MG63 (cell line): ENCODE results near the gene SPIN1. TPM values are rescaled to one million over a fixed set of nuclear protein-coding genes. Genes with fewer than 3 reads are reported as not detected.

ENCODE experiments used
- DNase-seq: peaks from one replicate; pipeline ENCODE4 v3.0.0-alpha.2; 2020
- H3K27me3 ChIP-seq: fragments of 250-450 bp; sonication (Bioruptor Pico); 2 replicates; pipeline ENCODE4 v1.5.1; 2020; ENCODE audit warnings: mild to moderate bottlenecking, moderate library complexity
- H3K36me3 ChIP-seq: fragments of 250-450 bp; sonication (Bioruptor Pico); 2 replicates; pipeline ENCODE4 v1.5.1; 2020; ENCODE audit warnings: mild to moderate bottlenecking, moderate library complexity
- H3K4me3 ChIP-seq: fragments of 250-450 bp; sonication (Bioruptor Pico); 2 replicates; pipeline ENCODE4 v1.5.1; 2020; ENCODE audit warnings: mild to moderate bottlenecking, moderate library complexity
- H3K9me3 ChIP-seq: fragments of 250-450 bp; sonication (Bioruptor Pico); 2 replicates; pipeline ENCODE4 v1.5.1; 2020; ENCODE audit warnings: mild to moderate bottlenecking, moderate library complexity
- total RNA-seq: library from RNA; depleted of rRNA; stranded (reverse); fragments of >200 nt; shearing (Covaris generic); gene quantifications from 2 replicates; pipeline ENCODE4 v1.2.3, GENCODE V29; 2014; ENCODE audit warnings: low replicate concordance; rRNA removed

The SPIN1 gene
- total RNA-seq, 1 experiment from 2014 or later: 79.9 TPM

- DNase-seq: no peak
- Histone ChIP-seq H3K27me3 (no peaks in the 10 kb centered on the region), H3K4me3 (no peak overlapping the region), H3K36me3 (no peaks in the 10 kb centered on the region), H3K9me3 (no peaks in the 10 kb centered on the region)
Measured at GRCh38 chr9:88502552-88503034, 114.3 kb downstream of the SPIN1 start.

GRCh38 chr9:88503081-88503844, 115.0 kb downstream of the SPIN1 start:
- Histone ChIP-seq H3K36me3 (no peaks in the 10 kb centered on the region), H3K27me3 (no peaks in the 10 kb centered on the region), H3K9me3 (no peaks in the 10 kb centered on the region), H3K4me3 (no peak overlapping the region)
- no peak for DNase-seq

GRCh38 chr9:88503845-88504764, 115.9 kb downstream of the SPIN1 start:
- Histone ChIP-seq H3K36me3 (no peaks in the 10 kb centered on the region), H3K4me3 (no peak overlapping the region), H3K27me3 (no peaks in the 10 kb centered on the region), H3K9me3 (no peaks in the 10 kb centered on the region)
- DNase-seq: no peak

- DNase-seq: no peak
- Histone ChIP-seq H3K36me3 (no peaks in the 10 kb centered on the region), H3K27me3 (no peaks in the 10 kb centered on the region), H3K4me3 (no peak overlapping the region), H3K9me3 (no peaks in the 10 kb centered on the region)
Measured at GRCh38 chr9:88508326-88508725, 120.1 kb downstream of the SPIN1 start.

GRCh38 chr9:88511906-88512305, 123.7 kb downstream of the SPIN1 start:
- Histone ChIP-seq H3K9me3 (peaks cover 7% of the 10 kb centered on the region), H3K4me3 (no peak overlapping the region), H3K36me3 (no peaks in the 10 kb centered on the region), H3K27me3 (no peaks in the 10 kb centered on the region)
- DNase-seq: no peak

GRCh38 chr9:88514247-88514646, 126.0 kb downstream of the SPIN1 start:
- no peak overlapping the region for H3K4me3 ChIP-seq
- DNase-seq: no peak
- peaks cover 7% of the 10 kb centered on the region for H3K9me3 ChIP-seq
- H3K27me3 ChIP-seq: no peaks in the 10 kb centered on the region
- H3K36me3 ChIP-seq: no peaks in the 10 kb centered on the region

- H3K36me3 ChIP-seq: no peaks in the 10 kb centered on the region
- H3K27me3 ChIP-seq: no peaks in the 10 kb centered on the region
- no peaks in the 10 kb centered on the region for H3K9me3 ChIP-seq
- no peak overlapping the region for H3K4me3 ChIP-seq
- DNase-seq: no peak
Measured at GRCh38 chr9:88521308-88521707, 133.1 kb downstream of the SPIN1 start.

GRCh38 chr9:88522360-88522759, 134.1 kb downstream of the SPIN1 start:
- Histone ChIP-seq H3K36me3 (no peaks in the 10 kb centered on the region), H3K9me3 (no peaks in the 10 kb centered on the region), H3K27me3 (no peaks in the 10 kb centered on the region), H3K4me3 (no peak overlapping the region)
- DNase-seq: no peak

GRCh38 chr9:88523056-88523455, 134.8 kb downstream of the SPIN1 start:
- Histone ChIP-seq H3K4me3 (no peak overlapping the region), H3K27me3 (no peaks in the 10 kb centered on the region), H3K36me3 (no peaks in the 10 kb centered on the region; the same call in 1 of the 2 replicates), H3K9me3 (no peaks in the 10 kb centered on the region)
- peak; percentile 61 for DNase-seq

GRCh38 chr9:88524911-88525310, 136.7 kb downstream of the SPIN1 start:
- no peak for DNase-seq
- no peaks in the 10 kb centered on the region for H3K27me3 ChIP-seq
- H3K36me3 ChIP-seq: no peaks in the 10 kb centered on the region; the same call in 1 of the 2 replicates
- H3K4me3 ChIP-seq: no peak overlapping the region
- no peaks in the 10 kb centered on the region for H3K9me3 ChIP-seq

- Histone ChIP-seq H3K36me3 (peaks cover 3% of the 10 kb centered on the region; the same call in 1 of the 2 replicates), H3K9me3 (no peaks in the 10 kb centered on the region), H3K27me3 (no peaks in the 10 kb centered on the region), H3K4me3 (no peak overlapping the region)
- DNase-seq: no peak
Measured at GRCh38 chr9:88527618-88528017, 139.4 kb downstream of the SPIN1 start.

Other genes with a start within 250 kb of the SPIN1 start
- gene SPATA31C2, start 250.0 kb upstream of the SPIN1 start, total RNA-seq: not detected in 2 replicates
- not detected in 2 replicates for gene NXNL2, start 146.7 kb downstream of the SPIN1 start, total RNA-seq